ENCODE results near the gene RNF4.

DNA sequence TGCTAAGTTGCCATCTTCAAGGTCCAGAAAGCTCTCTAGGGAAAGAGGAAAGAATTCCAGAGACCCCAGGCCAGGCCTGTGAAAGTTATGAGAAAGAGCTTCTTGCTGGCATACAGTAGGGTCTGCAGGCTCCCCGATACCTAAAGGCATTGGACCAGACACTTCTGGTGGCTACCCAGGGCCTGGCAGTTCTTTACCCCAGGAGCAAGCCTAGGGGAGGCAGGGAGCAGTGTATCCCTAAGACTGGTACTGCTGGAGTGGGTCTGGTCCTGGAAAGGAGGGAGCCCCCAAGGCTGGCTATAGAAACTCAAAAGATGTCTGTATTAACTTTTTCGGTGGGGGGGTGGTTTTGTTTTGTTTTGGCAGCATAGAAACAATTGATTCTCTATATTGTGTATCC lies 47.7 kb downstream of the RNF4 start:
- TF ChIP-seq, protein P1, sequence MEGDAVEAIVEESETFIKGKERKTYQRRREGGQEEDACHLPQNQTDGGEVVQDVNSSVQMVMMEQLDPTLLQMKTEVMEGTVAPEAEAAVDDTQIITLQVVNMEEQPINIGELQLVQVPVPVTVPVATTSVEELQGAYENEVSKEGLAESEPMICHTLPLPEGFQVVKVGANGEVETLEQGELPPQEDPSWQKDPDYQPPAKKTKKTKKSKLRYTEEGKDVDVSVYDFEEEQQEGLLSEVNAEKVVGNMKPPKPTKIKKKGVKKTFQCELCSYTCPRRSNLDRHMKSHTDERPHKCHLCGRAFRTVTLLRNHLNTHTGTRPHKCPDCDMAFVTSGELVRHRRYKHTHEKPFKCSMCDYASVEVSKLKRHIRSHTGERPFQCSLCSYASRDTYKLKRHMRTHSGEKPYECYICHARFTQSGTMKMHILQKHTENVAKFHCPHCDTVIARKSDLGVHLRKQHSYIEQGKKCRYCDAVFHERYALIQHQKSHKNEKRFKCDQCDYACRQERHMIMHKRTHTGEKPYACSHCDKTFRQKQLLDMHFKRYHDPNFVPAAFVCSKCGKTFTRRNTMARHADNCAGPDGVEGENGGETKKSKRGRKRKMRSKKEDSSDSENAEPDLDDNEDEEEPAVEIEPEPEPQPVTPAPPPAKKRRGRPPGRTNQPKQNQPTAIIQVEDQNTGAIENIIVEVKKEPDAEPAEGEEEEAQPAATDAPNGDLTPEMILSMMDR (conservative IDR thresholded peaks at IDR 0.05; ENCODE audit: low read depth, low read length) = no peak
- no peak for TF ChIP-seq EZH2 (IDR thresholded peaks at IDR 0.05; ENCODE audit: borderline replicate concordance, low read depth, low read length, poor library complexity, severe bottlenecking)
